ENCODE data around the gene FAM78A. TPM values are rescaled to one million over a fixed set of nuclear protein-coding genes. Genes with fewer than 3 reads are reported as not detected.

FAM78A gene
- total and polyA plus RNA-seq, 2 of the 8 experiments (the other 6 are each of a cell fraction or from before 2014, with no cell fraction given) = 3.1 TPM

DNA sequence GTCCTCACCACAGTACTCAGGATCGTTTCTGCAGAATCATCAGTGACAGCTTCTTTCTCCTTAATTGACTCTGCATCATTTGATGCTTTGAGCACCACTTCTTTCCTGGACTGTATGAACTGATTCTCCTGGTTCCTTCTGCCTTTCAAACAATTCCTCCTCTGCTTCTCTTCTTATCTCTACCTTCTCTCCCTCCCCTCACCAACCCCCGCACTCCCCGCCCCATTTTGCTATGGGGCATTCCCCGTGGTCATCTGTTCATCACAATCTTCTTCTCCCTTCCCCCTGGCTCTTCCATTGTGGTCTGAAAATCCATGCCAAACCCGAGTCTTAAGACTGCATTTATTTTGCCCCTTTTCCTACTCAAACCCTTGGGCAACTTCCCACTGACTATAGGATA is 57.9 kb downstream of the FAM78A start:
- Histone ChIP-seq H3K27ac (ENCODE audit: low read depth, low read length) (no peak overlapping the region), H2BK20ac (ENCODE audit: low read length) (no peak overlapping the region), H3K36me3 (ENCODE audit: control insufficient read depth in 2 of 4, insufficient read depth in 4 of 4, low read length in 3 of 4) (peaks cover 0 to 3% (median 1%) of the 10 kb centered on the region in 4 experiments; a peak in 3 of 8 replicates), H3K56ac (replicated peaks; ENCODE audit: insufficient read length, low read depth, low read length) (no peak overlapping the region), H2BK120ac (replicated peaks; ENCODE audit: low read depth, low read length) (no peak overlapping the region), H3K9me3 (ENCODE audit: insufficient read depth in 2 of 2, low read depth in 1 of 2, low read length in 1 of 2) (no peaks in the 10 kb centered on the region), H3K79me1 (ENCODE audit: low read depth, low read length) (no peaks in the 10 kb centered on the region), H3K4me1 (replicated peaks in 1 of 4; ENCODE audit: control insufficient read depth in 3 of 4, insufficient read depth in 4 of 4, low read length in 3 of 4) (peaks cover 0 to 3% (median 1%) of the 10 kb centered on the region in 4 experiments; a peak in 2 of 7 replicates), H2BK5ac (ENCODE audit: low read depth, low read length) (no peak overlapping the region), H4K5ac (ENCODE audit: insufficient read length, low read depth, low read length) (no peak overlapping the region), H4K20me1 (replicated peaks in 1 of 2; ENCODE audit: control insufficient read depth in 1 of 2, insufficient read depth in 2 of 2, low read length in 2 of 2) (no peaks in the 10 kb centered on the region), H3K14ac (ENCODE audit: insufficient read length) (no peak overlapping the region), H3K79me2 (ENCODE audit: control insufficient read depth in 1 of 2, insufficient read depth in 2 of 2, low read length in 2 of 2) (no peaks in the 10 kb centered on the region; a peak in 1 of 4 replicates), H2AK5ac (ENCODE audit: low read depth, low read length) (no peak overlapping the region), H2BK15ac (ENCODE audit: low read length) (no peak overlapping the region), H2AFZ (ENCODE audit: low read length) (no peak overlapping the region), H3K23me2 (ENCODE audit: low read depth, low read length) (no peaks in the 10 kb centered on the region), H2BK12ac (ENCODE audit: low read depth, low read length) (no peak overlapping the region), H3K9ac (replicated peaks in 1 of 4; ENCODE audit: extremely low read depth in 1 of 4, low read depth in 3 of 4, low read length in 3 of 4) (no peak overlapping the region), H3K4me2 (ENCODE audit: insufficient read depth in 1 of 2, low read depth in 2 of 2, low read length in 2 of 2) (no peak overlapping the region), H4K8ac (ENCODE audit: extremely low read depth, insufficient read depth, low read length) (no peak overlapping the region), H4K91ac (replicated peaks; ENCODE audit: insufficient read length, low read length) (no peak overlapping the region), H3K23ac (ENCODE audit: insufficient read length) (no peak overlapping the region), H3K4me3 (ENCODE audit: extremely low read depth in 1 of 4, insufficient read depth in 2 of 4, low read depth in 3 of 4, low read length in 4 of 4) (no peak overlapping the region), H3K4ac (replicated peaks; ENCODE audit: insufficient read length, low read depth, low read length) (no peak overlapping the region), H3K18ac (ENCODE audit: extremely low read depth, low read length) (no peak overlapping the region), H3K27me3 (replicated peaks in 1 of 4; ENCODE audit: control insufficient read depth in 3 of 4, extremely low read depth in 1 of 4, insufficient read depth in 3 of 4, low read length in 3 of 4) (no peaks in the 10 kb centered on the region)
- POLR2A ChIA-PET (ENCODE audit: partially characterized antibody) = interaction anchor here (1.1 to 1.6 kb wide), 3 partner anchors 9 to 93 kb away, joined by 3 to 4 read pairs (median 3); partner anchors contain the start of gene NUP214
- DNase-seq (ENCODE audit: low read depth in 1 of 2, low spot score in 2 of 2) = no peak
- no peak for FAIRE-seq
- 77% methylated on average over 3 of the region's 5 CpGs; no CpG with 5 or more reads in 1 of the 2 experiments for WGBS, 2 experiments (ENCODE audit: extremely low coverage in 1 of 2, insufficient coverage in 1 of 2, insufficient read length in 1 of 2, insufficient replicate concordance in 2 of 2, low coverage in 1 of 2, low lambda C conversion rate in 2 of 2, missing lambda C conversion rate in 1 of 2)
- CTCF ChIA-PET (ENCODE audit: partially characterized antibody) = interaction anchor here (1.1 to 2.2 kb wide), 5 partner anchors 9 to 119 kb away, joined by 3 to 14 read pairs (median 4); no protein-coding TSS in a partner anchor
- TF ChIP-seq SIX5 (IDR thresholded peaks at IDR 0.05; ENCODE audit: low read depth, low read length) = no peak
- no peak for TF ChIP-seq JUND (IDR thresholded peaks at IDR 0.05; ENCODE audit: low read length)
- TF ChIP-seq CHD2 (IDR thresholded peaks at IDR 0.05; ENCODE audit: low read length) = no peak
- TF ChIP-seq CEBPB (IDR thresholded peaks at IDR 0.05; ENCODE audit: low read depth, low read length) = no peak
- TF ChIP-seq SP4 (IDR thresholded peaks at IDR 0.05; ENCODE audit: low read length) = no peak
- no peak for TF ChIP-seq KDM5A (IDR thresholded peaks at IDR 0.05; ENCODE audit: low read length)
- no peak for TF ChIP-seq NRF1 (IDR thresholded peaks at IDR 0.05; ENCODE audit: low read depth, low read length)
- TF ChIP-seq GABPA (IDR thresholded peaks at IDR 0.05; ENCODE audit: borderline replicate concordance, insufficient read depth, low read length) = no peak
- TF ChIP-seq CBX5 (IDR thresholded peaks at IDR 0.05; ENCODE audit: low read depth, low read length) = no peak
- TF ChIP-seq, protein P1, sequence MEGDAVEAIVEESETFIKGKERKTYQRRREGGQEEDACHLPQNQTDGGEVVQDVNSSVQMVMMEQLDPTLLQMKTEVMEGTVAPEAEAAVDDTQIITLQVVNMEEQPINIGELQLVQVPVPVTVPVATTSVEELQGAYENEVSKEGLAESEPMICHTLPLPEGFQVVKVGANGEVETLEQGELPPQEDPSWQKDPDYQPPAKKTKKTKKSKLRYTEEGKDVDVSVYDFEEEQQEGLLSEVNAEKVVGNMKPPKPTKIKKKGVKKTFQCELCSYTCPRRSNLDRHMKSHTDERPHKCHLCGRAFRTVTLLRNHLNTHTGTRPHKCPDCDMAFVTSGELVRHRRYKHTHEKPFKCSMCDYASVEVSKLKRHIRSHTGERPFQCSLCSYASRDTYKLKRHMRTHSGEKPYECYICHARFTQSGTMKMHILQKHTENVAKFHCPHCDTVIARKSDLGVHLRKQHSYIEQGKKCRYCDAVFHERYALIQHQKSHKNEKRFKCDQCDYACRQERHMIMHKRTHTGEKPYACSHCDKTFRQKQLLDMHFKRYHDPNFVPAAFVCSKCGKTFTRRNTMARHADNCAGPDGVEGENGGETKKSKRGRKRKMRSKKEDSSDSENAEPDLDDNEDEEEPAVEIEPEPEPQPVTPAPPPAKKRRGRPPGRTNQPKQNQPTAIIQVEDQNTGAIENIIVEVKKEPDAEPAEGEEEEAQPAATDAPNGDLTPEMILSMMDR (IDR thresholded peaks at IDR 0.05; ENCODE audit: control extremely low read depth in 1 of 3, insufficient read depth in 1 of 3, low read depth in 1 of 3, low read length in 3 of 3) = no peak
- no peak for TF ChIP-seq RNF2 (IDR thresholded peaks at IDR 0.05; ENCODE audit: borderline replicate concordance, low read depth, low read length, missing control alignments, poor library complexity, severe bottlenecking)

All from H1 (cell line).